ENCODE measurements around the gene TTC13.

TTC13 gene

DNA sequence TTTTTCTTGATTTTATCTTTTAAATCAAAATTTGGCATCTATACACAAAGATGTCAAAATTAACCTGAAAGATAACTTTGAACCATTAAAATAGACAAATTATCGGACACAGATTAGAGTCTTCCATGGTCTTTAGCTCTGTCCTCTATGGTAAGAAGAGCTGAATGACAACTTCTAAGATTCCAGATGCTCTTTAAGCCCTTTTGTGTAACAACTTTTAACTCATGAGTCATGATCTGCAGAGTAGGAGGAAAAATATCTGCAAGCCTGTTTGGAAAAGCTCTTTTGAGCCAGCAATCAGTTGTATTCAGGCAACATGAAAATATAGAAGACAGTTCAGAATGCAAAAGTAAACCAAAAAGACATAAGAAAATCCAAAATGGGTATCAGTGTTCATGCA lies 37.8 kb downstream of the TTC13 start:
- no peak for DNase-seq

DNA sequence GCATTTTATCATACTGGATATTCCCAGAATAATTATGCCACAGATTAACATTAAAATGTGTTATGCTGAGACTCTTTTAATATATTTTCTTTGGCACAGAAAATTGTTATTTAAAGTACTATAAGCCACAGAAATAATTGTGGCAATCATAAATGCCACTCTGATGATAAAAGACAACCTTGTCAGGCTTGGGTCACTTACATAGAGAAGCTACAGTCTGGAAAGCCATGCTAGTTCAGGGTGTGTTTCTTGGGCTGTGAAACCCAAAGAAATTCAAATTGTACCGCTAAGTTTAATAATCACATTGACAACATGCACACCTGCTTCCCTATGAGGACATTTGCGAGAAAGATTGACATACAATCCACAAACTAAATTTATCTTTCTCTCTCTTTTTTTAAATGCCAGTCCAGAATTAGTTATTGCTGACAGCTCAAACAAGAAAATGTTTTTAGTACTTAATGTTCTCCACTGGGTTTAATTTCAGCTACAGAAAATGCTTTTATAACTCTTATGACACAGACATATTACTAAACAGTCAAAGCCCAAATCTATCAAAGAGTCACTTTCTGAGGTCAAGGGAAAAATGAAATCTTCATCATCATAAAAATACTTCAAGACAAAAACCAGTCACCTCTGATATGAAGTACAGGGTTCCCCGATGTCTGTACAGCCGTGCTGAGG lies 38.7 kb downstream of the TTC13 start:
- DNase-seq = no peak

DNA sequence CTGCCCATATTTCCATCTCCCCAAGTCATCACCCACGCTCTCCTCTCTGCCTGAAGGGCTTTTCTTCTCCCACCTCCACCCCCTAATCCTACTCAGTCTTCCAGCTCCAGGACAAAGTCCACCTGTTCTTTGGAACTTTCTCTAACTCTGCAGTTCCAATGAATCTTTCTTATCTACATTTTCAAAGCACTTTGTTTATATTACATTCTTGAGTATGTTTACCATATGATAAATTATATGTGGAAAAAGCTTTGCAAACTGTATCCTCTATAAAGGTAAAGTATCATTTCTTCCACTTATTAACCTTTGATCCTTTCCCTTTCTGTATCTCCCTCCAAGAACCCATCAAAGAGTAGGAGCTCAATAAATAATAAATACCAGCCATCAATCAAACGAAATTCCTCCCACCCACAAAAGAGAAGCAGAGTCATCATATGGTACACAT lies 39.7 kb downstream of the TTC13 start:
- no peak for DNase-seq

DNA sequence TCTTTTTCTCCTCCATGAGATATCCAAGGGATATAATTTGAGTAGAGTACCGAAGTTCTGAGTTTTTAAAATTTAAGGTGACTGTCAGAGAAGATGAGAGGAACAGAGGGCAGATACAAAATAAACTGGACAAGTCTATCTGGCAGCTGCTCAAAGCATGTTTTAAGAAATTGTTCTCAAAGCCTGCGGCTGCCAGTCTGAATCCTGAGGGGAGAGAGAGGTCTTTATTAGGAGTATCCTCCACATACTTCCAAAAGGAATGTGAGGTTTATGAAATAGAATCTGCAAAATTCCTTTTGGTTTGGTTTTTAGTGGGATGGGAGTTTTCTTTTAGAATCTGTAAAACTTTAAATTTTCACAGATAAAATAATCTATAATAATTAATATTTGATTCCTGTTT lies 41.3 kb downstream of the TTC13 start:
- no peak for DNase-seq

DNA sequence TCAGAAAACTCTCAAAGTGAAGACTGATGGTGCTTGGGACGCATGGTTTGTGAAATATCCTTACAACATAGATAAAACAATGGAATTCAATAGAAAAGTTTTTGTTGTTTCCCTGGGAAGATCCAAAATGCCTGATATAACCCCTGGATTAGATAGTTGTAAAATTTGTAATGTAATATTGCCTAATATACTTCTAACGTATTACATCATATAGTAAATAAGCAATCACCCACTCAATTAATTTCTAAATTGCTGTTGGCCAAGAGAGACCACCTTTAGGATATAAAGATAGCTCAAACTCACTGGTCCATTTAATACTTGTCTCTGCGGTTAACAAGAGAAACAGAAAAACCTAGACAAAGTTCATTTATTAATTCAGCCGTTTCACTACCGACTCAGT lies 42.2 kb downstream of the TTC13 start:
- DNase-seq = no peak

DNA sequence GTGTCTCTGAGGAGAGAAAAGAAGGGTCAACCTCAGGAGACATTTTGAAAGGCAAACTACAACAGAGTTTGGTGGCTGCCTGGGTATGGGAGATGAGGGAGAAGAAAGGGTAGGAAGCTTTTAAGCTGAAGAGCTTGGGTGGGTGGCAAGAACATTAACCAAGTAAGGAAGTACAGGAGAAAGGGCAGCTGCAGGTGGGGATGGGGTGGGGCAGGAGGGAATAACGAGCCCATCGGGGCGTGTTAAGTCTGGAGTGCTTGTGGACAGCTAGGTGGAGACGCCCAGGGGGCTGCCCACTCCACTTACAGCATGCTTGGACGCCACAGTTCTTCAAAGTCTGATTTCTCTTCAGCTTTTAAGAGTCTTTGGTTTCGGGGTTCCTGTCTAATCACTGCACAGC lies 42.8 kb downstream of the TTC13 start:
- DNase-seq = no peak

DNA sequence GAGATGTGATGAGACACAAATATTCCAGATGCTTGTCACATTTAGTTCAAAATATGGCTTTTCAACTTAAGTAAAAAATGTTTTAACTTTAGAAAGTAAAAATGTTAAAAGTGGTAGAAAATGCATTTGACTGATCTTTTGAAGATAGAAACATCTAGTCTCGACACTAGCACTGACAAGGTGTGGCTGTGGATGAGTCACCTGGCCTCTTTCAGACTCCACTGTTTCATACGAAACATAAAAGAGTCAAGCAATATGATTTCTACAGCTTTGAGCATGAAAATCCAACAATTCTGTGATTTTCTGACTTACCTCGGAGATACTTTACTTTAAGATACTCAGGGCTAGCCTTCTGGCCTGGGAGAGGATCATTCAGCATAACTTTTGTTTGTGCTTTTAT lies 47.7 kb downstream of the TTC13 start:
- DNase-seq = no peak

DNA sequence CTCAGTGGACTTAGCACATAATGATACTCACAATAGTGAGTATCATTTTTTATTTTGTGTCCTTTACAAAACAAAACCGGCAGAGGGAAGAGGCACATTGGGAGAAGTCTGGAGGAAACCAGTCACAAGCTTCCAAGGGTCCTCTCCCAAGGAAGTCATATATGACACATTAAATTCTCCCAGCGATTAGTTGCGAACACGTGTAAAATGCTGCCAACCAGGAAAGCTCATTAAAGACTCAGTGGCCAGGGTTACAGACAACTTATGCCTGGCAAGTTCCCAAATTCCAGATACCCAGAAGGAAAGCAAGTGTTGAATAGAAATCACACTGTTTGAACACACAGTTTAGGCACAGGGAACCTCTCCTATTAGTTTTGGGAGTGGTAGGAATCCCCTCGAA lies 52.5 kb downstream of the TTC13 start:
- DNase-seq = no peak

DNA sequence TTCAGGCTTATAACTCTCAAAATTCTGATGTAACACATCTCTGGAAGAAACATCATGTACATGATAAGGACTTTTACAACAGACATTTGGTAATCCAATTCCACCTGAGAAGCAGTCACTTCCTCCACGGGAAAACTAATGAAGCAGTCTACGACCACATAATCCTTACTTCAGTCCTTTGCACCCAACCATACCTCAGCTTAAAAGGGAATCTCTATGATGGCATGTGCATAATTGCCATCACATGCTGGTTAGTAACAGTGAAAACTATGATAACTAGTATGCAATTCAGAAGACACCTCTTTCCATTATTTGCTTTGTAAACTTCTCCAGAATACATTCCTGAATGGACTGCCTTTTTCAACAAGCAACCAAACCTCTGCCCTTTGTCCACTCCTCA lies 53.1 kb downstream of the TTC13 start:
- DNase-seq = no peak

DNA sequence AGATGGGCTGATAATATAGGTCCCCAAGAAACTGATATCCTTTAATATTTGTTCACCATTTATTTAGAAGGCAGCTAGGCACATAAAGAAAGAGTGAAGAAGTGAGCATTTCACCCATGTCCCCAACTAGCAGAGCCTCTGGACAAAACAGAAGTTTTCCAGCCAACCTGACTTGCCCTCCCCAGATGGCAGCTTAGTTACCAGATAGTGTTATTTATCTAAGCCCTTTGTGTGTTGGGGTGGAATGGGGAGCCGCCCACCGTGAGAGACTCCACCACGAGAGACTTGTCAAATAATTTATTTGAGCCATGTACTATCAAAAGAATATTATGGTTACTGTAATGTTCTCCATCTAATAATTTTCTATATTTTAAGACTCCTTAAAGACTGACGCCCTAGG lies 55.5 kb downstream of the TTC13 start:
- no peak for DNase-seq

DNA sequence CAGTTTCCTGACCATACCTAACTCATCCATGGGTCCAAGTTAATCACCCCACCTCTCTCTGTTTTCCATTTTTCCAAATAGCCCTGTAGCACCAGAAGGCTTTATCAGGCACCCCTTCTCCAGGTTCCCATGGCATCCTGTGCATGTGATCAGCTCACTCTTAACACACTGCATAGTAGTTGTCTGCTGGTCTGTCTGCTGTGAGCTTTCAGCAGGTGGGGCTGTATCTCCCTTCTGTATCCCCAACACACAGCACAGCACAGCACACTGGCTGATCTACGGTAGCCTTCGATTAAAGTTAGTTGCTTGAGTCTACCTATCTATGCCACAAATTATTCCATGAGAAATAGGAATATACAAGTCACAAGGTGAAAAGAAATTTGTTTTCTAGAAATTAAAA lies 56.0 kb downstream of the TTC13 start:
- DNase-seq = no peak

DNA sequence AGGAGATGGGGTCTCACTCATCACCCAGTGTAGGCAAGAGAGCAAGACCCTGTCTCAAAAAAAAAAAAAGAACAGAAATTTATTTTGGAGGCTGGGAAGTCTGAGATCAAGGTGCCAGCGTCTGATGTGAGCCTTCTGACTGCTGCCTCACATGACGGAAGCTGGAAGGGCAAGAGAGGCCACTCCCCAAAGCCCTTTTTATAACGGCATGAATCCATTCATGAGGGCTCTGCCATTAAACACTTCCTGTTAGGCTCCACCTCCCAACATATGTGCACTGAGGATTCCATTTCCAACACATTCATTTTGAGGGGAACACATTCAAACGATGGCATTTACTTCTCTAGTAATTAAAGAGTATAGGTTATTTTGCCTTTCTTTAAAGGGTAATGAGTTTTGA lies 59.5 kb downstream of the TTC13 start:
- DNase-seq = no peak

DNA sequence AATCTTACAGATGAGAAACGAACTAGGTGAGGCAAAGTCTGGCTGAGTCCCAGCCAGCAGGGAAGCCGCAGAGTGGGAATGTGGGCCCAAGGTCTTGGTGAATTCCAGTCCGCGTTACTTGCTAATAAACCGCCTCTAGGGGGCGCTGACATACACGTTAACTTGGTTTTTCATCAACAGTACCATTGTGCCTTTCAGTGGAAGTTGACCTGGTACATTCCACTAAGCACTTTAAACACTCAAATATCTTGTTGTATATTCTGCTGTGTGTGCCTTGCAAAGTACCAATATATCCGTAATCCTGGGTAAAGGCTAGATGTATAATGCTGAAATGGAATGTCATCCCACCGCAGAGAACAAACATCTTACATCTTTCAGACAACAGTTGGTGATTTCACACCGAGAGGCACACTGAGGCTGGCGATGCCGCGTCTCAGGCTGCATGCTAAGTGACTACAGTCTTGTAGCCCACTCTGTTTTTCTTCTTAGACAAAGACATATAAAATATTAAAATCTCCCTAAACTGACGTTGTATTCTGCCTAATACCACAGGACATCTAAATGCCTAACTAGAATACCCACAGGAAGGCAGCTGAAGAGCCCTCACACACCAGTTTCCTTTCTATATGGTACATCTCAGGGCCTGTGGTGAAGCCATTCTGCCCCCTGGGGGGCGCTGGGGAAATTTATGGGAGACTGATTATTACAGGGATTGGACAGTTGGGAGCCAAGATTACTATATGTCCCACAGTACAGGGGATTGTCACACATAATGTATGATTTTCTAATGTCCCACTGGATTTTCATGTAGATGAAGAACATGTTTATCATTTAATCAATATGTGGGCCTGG lies 61.2 kb downstream of the TTC13 start:
- DNase-seq = peak; percentile 40

DNA sequence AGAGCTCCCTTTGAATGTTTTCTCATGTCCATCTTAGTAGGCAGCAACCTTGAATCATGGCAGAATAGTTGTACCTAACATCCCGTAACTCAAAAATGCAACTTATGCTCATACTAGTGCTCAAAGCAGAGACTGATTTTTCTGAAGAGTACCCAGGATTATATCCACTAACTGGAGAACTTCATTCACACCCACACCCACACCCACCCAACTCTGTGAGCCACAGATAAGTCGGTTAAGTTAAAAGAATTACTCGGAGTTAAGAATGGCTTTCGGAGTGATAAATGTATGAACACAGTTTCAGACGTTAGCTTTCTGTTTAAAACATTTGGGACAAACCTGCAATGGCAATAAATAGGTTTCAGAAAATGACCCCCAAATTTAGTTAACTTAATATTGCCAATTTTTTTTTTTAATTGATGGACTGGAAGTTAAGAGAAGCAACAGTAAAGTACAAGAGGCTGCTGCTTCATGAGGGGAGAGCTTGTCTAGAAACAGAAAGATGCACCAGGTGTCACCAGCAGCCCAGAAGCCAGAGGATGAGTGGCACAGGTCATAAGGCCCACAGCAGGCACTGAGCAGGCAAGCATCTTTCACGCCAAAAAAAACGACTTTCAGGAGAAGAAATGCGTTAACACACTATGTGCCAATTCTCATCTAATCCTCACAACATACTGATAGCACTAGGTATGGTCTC lies 61.9 kb downstream of the TTC13 start:
- no peak for DNase-seq

DNA sequence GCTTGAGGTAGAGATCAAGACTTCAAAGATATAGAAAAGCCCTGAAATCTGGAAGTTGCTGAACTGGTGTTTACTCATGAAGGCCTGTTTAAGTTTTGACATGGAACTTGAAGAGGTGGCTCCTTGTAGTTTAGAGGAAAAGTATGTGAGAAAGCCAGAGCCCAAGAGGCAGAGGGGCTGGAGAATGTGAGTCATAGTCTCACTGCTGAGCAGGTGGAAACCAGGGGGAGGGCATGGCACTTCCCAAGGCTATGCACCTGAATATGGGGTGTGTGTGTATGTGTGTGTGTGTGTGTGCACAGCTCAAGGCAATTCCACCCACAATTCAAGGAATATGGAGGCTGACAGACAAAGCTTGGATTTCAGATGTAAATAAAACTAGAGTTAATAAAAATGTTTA lies 63.6 kb downstream of the TTC13 start:
- DNase-seq = no peak

DNA sequence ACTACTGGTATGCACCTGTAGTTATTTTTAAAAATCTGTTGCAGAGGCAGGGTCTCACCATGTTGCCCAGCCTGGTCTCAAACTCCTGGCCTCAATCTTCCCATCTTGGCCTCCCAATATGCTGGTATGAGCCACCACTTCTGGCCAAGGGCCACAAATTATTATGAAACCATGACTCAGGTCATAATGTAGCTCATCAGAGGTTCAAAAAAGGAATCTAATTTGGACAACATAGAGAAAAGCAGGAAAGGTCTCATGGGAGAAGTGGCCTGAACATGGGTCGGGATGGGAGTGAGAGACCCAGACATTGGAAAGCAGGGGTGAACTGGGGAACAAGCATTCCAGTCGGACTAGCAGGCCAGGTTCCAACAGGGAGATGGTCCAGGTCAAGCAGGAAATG lies 65.2 kb downstream of the TTC13 start:
- DNase-seq = no peak

DNA sequence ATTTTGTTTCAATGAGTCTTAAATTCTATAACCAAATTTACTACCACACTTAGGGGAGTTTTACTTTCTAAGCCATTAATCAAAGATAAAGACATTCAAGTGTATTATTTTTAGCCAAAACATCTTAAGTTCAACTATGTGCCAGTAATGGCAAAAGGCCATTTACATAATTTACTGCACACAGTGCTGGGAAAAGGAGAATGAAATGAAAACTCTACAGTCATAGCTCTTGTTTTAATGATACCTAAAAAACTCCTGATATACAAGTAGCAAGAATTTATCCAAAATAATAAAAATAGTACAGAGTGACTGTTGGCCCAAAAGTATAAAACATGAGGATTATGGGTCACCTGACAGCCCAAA lies 67.9 kb downstream of the TTC13 start:
- DNase-seq = no peak

DNA sequence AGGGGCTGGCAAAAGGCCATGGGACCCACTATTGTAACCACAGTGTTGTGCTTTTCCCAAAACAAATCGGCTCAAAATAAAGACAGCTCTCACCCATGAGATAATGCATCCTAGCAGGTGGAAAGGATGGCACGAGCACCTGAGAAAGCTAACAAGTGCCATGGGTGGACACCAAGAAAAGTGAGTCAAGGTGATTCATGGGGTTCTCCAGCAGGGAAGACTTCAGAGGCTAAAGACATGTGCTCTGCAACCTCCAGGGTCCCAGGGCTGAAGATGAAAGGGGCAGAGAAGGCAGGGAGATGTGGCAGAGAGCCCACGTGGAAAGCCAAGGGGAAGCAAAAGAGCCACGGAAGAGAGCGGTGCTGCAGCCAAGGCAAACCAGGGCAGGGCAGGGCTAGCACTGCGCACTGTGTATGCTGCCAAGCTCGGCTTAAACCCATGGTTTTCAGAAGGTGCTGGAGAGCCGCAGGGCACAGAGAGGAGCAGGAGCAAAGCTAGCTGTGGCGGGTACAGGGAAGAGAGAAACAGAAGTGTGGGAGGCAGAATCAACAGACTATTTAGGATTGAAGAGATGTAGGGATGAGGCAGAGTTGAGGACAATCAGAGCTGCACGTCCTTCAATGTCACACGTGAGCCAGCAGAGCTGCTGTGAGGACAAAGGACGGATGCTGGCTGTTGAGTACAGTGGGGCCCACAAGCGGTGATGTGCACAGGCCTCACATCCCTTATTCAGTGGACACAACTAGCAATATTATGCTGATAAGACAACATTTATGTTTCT lies 68.5 kb downstream of the TTC13 start:
- no peak for DNase-seq

DNA sequence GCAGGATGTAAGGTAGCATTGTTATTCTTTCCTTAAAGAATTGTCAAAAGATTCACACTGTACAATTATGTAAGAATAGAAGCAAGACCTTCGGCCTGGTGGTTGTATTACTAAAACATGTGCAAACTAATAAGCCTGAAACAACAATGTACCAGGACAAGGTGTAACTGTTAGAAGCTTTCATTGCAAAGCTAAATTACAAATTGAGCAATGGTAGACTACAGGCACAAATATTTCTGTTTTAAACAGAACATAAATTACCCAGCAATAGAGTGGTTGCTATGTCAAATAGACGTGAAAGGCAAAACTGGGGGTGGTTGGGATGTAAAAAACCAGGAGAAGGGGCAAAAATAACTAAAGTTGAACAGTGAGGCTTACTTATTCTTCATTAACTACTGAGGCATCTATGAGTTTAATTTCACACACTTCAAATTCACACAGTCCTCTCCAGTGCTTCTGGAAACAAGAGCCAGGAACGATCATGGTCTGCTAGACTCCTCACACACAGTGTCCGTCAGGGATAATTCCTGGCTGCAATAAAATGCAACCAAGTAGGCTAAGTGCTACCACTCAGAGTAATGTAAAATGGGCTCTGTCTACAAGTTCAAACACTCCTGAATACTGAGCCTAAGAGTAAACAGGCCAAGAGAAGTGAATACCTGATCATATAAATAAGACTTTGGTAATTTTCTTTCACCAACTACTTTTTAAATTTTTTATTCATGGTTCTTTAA lies 71.0 kb downstream of the TTC13 start:
- no peak for DNase-seq

DNA sequence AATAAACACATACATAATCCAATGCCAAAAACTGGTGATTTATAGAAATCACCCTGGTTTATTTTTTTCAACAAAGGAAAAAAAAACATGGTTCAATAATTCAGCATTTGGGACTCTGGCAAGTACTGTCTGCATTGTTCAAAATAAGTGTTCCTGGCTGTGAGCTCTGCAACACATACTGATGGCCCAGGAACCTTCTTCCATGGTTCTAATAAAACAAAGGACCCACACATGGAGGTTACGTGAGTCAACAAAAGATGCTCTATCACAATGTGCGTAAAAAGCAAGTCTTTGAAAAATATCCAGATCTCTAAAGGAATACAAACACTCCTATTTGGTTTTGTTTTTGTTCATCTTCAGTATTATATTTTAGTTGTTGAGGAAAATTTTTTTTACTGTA lies 72.4 kb downstream of the TTC13 start:
- DNase-seq = no peak

DNA sequence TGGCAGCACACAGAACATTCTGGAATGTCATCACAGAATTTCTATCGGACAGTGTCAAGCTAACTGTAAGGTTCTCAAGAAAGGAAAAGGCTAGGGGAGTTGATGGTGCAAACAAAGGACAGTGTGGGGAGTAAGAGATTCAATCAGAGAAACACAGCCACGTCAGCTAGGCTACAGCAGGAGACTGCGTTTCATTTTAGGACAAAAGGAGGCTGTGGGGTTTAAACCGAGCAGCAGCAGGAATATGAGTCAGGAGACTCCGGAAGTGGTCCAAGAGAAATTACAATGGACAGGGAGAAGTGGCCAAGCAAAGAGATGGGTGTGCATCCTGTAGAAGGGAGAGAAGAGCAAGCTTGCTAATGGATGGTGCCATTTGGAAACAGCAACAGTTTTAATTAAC lies 72.9 kb downstream of the TTC13 start:
- DNase-seq = no peak

DNA sequence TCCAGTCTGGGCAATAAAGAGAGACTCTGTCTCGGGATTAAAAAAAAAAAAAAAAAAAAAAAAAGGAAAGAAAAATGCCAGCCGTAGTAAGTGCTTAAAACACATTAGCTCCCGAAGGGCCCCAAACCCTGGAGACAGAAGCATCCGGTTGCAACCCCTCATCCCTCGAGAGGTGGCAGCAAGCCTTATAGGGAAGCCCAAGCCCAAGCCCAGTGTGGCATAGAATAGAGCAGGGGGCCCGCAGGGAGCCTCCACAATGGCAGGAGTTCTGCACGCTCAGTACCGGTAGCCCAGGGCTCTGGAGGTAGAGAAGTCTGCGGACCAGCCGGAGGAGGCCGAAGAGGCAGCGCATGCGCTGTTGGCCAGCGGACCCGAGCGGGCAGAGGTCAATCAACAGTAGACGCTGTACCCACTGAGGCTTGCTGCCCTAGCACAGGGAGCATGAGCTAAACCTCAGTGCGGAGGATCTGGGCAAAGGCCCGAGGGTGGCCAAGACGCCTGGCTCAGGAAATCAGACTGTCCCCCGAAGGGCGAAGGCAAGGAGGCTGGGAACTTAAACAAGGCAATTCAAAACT lies 76.2 kb downstream of the TTC13 start:
- no peak for DNase-seq

Measured in NCI-H2171 treated with DMSO at 0.1 percent for 48 hours (cell line).